22Rv1 (cell line): ENCODE data around the gene SCAPER.

Source experiments
- ZFX ChIP-seq: fragments of 450-650 bp; IDR thresholded peaks from 2 replicates; pipeline ENCODE4 v1.6.1; 2017; ENCODE audit warnings: antibody characterized with exemption, borderline replicate concordance
- TF ChIP-seq, protein P1 (sequence below): fragments of 450-650 bp; IDR thresholded peaks from 2 replicates; pipeline ENCODE4 v1.5.1; 2017; ENCODE audit warnings: mild to moderate bottlenecking

DNA sequence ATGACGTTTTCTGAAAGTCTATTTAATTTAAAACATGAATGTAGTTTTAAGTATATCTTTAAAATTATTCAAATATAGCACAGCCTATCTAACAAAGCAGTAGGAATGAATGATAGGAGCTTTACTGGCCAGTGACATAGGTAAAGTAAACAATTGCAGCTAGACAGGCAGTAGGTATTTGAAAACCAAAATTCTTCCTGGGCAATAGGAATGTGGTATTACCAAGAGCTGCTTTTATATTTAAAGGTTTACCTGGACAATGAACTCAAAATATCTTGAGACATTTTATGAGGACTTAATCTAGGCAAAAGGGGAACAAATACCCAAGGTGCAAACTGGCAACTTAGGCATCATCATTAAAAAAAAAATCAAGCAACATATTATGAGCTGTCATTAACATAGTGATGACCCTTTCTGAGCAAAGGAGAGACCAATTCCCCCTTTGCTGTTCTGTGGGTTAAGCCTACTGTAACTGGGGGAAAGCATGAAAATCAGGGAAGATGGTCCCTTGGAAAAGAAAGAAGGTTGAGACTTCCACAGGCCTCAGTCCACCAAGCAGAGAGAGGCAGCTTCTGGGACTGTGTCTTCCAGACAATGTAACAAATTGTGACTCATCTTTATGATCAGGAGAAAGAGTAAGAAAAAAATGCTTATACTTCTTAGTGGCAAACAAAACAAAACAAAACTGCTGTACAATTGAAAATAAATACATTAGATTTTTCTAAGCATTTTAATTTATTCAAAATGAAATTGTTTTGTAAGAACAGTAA is 555.7 kb downstream of the SCAPER start:
- TF ChIP-seq, protein P1, sequence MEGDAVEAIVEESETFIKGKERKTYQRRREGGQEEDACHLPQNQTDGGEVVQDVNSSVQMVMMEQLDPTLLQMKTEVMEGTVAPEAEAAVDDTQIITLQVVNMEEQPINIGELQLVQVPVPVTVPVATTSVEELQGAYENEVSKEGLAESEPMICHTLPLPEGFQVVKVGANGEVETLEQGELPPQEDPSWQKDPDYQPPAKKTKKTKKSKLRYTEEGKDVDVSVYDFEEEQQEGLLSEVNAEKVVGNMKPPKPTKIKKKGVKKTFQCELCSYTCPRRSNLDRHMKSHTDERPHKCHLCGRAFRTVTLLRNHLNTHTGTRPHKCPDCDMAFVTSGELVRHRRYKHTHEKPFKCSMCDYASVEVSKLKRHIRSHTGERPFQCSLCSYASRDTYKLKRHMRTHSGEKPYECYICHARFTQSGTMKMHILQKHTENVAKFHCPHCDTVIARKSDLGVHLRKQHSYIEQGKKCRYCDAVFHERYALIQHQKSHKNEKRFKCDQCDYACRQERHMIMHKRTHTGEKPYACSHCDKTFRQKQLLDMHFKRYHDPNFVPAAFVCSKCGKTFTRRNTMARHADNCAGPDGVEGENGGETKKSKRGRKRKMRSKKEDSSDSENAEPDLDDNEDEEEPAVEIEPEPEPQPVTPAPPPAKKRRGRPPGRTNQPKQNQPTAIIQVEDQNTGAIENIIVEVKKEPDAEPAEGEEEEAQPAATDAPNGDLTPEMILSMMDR = no peak
- no peak for TF ChIP-seq ZFX
